ENCODE data around the gene DNM3.

DNA sequence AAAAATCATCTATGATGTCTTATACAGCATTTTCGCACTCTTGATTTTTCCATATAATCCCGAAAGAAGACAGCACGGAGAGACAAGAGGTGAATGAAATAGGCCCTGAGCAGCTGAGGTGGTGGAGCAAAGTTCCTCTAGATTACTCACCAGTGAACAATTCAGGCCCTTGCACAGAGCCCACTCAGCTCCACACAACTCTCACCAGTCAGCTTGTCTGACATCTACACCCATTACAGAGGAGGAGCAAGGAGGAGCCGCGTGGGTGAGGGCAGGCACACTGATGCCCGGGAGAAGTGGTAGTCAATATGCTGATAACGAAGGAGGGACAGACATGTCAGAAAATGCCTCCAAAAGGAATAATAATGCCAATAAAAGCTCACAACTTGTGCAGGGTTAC, 59.9 kb downstream of the DNM3 start:
- TF ChIP-seq POLR2A (IDR thresholded peaks at IDR 0.05; ENCODE audit: low read depth, low read length) (no peak), FOS (IDR thresholded peaks at IDR 0.05; ENCODE audit: borderline replicate concordance, insufficient read depth, low read length) (no peak), EZH2 (IDR thresholded peaks at IDR 0.05; ENCODE audit: borderline replicate concordance, low read depth, low read length, severe bottlenecking) (no peak)
- TF ChIP-seq, protein P1, sequence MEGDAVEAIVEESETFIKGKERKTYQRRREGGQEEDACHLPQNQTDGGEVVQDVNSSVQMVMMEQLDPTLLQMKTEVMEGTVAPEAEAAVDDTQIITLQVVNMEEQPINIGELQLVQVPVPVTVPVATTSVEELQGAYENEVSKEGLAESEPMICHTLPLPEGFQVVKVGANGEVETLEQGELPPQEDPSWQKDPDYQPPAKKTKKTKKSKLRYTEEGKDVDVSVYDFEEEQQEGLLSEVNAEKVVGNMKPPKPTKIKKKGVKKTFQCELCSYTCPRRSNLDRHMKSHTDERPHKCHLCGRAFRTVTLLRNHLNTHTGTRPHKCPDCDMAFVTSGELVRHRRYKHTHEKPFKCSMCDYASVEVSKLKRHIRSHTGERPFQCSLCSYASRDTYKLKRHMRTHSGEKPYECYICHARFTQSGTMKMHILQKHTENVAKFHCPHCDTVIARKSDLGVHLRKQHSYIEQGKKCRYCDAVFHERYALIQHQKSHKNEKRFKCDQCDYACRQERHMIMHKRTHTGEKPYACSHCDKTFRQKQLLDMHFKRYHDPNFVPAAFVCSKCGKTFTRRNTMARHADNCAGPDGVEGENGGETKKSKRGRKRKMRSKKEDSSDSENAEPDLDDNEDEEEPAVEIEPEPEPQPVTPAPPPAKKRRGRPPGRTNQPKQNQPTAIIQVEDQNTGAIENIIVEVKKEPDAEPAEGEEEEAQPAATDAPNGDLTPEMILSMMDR (IDR thresholded peaks at IDR 0.05; ENCODE audit: extremely low read depth in 1 of 2, insufficient read depth in 1 of 2, low read depth in 1 of 2, low read length in 2 of 2), result no peak
